ENCODE measurements around the gene MLN.

The MLN gene

DNA sequence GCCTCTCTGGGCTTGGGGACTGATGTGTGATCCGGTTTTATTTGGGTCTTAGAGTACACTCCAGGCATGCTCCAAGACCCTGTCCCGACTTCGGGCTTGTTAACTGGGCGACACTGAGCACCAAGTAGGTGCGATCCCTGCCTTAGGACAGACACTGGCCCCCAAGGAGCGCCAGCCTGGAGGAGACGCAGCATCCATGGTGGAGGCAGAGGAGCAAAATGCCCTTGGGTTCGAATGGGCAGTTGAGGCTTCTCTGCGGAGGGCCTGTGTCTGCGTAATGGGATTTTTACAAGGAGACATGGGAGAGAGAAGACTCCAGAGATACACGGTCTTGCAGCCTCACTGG, 14.3 kb downstream of the MLN start:
- peak in 1 of 56 donors; percentile 30 for DNase-seq

- peak in 55 of 56 donors; percentile 64 to 95 (median 89) for DNase-seq
Observed at GRCh38 chr6:33788694-33789549, 14.9 kb downstream of the MLN start, which contains the start of gene LEMD2. Gene LEMD2, minus strand, starts transcription at chr6:33789130. Its CDS starts 14 bp downstream, at chr6:33789116.

DNA sequence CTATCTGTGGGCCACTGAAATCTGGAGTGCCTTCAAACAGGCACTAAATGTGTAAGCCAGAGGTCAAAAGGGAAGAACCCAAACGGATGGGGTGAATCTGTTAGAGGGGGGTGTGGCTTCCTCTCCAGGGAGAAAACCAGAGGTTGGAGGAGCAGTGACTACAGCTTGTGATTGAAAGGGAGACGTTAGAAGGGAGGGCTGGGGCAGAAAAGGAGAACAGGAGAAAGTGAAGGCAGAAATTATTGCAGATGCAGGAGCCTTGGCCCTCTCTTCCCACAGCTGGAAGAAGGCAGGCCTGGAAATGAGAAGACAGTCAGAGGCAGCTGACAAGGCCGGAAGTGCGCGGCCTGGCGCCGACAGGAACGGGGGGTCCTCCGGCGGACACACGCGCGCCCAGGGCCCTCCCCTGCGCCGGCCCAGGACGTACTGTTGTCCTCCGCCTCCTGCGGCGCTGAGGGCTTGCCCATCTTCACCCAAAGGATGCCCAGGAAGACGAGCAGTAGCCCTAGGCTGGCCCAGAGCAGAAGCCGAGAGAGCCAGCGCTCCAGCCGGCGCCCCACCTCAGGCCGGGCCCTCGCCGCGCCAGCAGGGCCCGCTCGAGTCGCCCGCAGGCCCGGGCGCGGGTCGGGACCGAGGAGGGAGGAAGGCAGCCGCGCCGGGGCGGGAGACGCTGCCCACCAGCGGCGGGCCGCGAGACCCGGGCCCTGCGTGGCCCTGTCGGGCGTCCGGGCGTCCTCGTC, 15.7 kb downstream of the MLN start:
- DNase-seq = peak in 48 of 56 donors; percentile 12 to 76 (median 50)

DNA sequence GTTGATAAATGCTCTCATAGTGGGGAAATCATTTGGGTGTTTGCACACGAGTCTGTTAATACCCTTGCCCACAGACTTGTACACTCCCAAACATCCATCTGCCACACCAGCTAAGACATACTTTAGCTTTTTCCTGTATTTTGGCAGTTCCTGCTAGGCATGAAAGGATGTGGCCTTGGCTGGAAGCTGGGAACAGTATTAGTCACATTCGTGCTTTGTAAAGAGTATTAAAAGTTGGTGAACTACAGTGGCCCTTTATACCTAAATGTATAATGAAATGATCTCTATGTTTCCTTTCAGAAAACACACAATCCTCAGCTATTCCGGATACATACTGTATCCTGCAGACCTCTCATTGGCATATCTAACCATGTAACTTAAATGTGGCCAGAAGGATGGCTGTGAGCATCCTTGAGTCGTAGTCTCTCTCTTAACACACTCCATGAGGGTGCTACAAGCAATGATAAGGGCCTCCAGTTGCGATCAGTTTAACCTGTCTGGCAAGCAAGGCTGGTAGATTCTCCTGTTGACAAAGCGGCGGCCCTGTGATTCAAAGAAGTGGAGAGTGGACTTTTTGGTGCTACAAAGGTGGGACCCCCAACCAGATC, 16.4 kb downstream of the MLN start:
- no peak for DNase-seq

DNA sequence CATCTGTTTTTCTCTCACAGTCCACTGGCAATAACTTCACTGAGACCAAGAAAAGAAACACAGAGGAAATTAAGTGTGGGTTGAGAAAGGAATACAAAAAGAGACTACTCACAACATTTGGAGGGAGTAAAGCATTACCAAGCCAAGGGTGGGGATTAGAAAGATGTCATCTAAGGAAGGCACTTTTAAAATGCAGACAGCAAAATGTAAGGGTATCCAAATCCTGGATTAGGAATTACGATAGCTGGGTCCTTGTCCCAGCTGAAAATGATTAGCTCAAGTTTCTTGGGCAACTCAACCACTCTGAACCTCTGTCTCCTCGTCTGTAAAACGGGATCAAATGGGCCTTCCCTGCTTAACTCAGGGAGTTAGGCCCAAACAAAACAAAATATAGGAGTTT, 17.1 kb downstream of the MLN start:
- no peak for DNase-seq

DNA sequence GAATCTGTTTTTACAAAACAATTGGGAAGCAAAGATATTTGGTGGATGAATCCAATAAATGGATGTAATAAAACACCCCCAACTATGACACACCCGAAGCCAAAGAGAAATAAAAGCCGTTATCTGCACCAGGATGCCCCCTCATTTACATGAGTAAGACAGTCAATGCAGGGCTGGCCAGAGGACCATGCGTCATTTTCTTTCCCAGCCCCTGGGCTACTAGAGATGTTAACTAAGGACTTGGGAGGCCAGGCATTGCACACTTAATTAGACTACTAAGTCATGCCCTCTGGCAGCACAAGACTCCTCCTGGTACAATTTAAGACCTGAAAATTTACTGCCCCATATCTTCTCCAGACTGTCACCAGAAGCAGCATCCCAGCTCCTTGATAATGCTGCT, 18.0 kb downstream of the MLN start:
- DNase-seq = no peak

GRCh38 chr6:33784787-33785186, 19.0 kb downstream of the MLN start:
- peak in 3 of 56 donors; percentile 5 to 19 (median 19) for DNase-seq

DNA sequence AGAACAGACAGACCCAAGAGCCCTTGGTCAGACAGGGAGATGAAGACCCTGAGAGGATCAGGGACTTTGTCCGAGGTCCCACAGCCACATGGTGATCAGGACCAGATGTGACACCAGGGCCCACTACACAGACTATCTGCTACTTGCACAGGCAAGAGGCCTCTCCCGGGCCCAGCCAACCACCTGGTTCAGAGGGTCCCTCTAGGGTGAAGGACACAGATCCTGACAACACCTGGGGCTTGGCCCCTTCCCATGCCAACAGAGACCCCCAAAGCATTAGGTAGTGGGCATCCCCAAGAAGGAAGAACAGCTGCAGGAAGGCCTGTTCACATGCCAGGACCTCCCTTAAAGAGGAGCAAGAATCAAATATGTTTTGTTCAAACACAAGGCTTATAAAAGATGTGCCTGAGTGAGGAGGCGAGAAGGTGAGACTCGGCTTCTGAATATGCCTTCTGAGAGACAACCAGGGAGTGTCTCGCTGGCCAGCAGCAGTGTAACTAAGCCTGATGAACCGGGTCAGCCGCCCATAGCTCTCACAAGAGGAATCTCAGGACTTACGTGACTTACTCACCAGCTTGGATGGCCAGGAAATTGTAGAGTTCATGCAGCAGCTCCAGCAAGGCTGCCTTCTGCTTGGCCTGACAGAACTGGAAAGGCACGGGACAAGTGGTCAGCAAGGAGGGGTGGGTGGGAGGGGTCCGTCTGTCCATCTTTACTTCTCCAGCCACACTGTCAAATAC, 19.9 kb downstream of the MLN start:
- no peak for DNase-seq

DNA sequence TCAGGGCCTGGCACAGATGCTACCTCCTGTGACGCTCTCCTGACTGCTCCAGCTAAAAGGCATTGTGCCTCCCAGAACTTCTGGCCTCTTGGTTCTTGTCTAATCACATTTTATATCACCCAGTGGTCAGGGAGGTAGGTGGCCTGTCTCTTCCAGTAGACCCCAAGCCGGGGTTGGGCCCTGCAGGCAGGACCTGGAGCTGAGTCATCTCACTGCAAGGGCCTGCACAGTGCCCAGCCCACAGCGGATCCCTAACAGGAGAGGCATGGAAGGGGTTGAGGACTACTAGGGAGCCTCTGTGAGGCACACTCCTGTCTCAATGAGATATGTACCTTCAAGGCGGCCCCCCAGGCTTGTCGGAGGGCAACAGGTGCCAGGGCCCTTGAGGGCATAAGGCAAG, 21.2 kb downstream of the MLN start:
- DNase-seq = no peak

DNA sequence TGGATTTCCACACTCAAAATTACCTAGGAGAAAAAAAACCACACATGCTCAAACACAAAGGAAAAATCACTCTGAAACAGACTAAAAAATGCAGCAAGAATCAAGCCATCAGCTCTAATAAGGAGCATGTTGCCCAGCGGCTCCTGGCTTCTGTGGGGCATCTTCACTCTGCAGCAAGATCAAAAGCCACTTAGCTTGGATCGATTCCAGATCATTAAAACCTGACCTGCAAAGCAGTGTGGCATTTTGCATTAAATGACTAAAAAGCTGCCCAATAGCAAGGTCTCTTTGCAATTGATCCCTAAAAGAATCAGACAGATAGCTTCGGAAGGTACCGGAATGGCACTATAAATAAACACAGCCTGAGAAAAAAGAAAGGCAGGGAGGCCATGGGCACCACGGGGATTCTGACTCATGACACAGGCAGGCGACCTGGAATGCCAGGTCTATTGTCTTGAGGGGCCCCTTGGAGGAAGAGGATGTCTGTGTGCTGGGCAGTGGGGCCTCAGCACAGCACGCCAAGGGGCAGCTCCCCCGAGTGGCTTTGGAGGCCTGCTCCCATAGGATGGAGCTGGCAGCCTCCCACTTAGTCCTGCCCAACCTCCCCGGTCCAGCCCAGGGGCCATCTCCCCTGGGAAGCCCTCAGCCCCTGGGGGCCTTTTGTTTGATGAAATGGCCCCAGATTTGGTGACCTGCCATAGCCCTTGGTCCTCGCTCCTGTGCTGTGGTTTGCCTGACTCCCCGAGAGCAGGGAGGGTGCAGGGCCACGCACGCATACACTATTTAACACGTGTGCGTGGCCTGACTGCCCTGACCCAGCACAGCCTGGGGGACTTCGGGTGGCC, 22.4 kb downstream of the MLN start:
- DNase-seq = no peak

GRCh38 chr6:33779895-33780294, 23.9 kb downstream of the MLN start:
- DNase-seq = no peak

- no peak for DNase-seq
Observed at GRCh38 chr6:33779290-33779689, 24.5 kb downstream of the MLN start.

- no peak for DNase-seq
Observed at GRCh38 chr6:33778444-33779121, 25.2 kb downstream of the MLN start.

- no peak for DNase-seq
Observed at GRCh38 chr6:33777398-33778388, 26.1 kb downstream of the MLN start.

DNA sequence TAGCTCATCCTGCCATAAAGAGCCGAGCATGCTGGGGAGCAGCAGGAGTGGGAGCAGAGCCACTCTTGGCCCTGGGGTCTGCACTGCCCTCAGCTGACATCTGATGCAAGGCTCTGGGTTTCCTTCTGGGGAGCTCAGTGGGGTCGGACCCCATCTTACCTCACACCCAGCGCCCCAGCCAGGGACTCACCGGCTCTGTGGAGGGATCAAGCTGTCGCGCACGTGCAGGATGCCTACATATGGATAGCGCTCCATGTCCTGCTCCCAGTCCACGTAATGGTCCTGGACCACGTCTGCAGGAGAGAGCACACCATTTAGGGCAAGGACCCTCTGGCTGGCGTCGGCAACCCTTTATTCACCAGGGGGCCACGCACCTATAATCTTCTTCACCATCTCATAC, 27.0 kb downstream of the MLN start:
- DNase-seq = no peak

GRCh38 chr6:33776186-33776585, 27.6 kb downstream of the MLN start:
- no peak for DNase-seq

GRCh38 chr6:33774774-33775173, 29.0 kb downstream of the MLN start:
- DNase-seq = no peak

DNA sequence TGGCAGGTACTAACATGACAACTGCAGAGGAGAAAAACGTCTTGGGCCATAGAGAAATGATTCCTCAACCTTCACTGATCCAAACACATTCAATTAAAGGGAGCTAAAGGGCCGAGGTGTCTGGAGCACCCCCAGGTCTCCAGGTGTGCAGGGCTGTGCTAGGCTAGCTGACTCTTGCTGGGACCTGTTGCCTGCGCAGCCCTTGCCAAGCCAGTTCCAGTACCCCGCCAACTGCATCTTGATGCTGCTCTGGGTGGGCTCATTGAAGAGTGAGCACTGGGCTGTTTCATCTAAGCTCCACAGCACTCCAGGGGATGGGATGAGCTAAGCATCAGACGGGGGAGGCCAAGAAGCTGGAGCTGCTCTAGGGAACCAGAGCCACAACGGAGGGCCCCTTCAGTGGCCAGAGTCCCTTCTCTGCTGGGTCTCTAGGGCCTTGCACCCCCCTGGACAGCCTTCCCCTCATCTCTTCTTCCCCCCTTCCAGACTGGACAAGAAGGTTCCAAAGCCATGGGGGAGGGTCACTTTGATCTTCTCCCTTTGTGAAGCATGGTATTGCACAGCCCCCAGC, 30.8 kb downstream of the MLN start:
- DNase-seq = no peak
